ENCODE measurements around the gene THSD4.

DNA sequence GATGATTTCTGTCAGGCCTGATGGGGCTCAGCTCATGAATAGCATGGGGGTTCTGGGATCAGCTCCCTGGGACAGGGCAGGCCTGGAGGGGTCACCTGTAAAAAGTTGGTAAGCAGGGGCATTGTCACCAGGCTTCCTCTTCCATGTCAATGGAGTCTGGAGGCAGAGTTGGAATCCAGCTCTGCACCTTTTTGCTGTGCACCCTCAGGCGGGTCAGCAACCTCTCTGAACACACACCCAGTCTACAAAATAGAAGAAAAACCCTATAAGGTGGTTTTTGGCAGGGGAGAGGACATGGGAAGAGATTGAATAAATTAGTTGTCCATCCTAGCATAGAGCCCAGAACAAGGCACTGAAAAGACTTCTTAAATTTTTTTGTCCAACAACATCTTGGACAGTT lies 617.9 kb downstream of the THSD4 start:
- TF ChIP-seq ZFX (IDR thresholded peaks at IDR 0.05) = no peak
- TF ChIP-seq, protein P1, sequence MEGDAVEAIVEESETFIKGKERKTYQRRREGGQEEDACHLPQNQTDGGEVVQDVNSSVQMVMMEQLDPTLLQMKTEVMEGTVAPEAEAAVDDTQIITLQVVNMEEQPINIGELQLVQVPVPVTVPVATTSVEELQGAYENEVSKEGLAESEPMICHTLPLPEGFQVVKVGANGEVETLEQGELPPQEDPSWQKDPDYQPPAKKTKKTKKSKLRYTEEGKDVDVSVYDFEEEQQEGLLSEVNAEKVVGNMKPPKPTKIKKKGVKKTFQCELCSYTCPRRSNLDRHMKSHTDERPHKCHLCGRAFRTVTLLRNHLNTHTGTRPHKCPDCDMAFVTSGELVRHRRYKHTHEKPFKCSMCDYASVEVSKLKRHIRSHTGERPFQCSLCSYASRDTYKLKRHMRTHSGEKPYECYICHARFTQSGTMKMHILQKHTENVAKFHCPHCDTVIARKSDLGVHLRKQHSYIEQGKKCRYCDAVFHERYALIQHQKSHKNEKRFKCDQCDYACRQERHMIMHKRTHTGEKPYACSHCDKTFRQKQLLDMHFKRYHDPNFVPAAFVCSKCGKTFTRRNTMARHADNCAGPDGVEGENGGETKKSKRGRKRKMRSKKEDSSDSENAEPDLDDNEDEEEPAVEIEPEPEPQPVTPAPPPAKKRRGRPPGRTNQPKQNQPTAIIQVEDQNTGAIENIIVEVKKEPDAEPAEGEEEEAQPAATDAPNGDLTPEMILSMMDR (conservative IDR thresholded peaks at IDR 0.05) = no peak

Data from C4-2B (cell line).